GM10266 (cell line): ENCODE data around the gene LPAR5.

ENCODE experiments used
- DNase-seq: peaks from one replicate; pipeline ENCODE4 v3.0.0; 2012; ENCODE audit errors: extremely low spot score
- TF ChIP-seq, protein P1 (sequence below): IDR thresholded peaks from 2 replicates; pipeline ENCODE4 v1.5.1; 2012; ENCODE audit warnings: mild to moderate bottlenecking, low read depth; ENCODE audit not compliant: control insufficient read depth, insufficient read depth; ENCODE audit errors: missing control alignments

The LPAR5 gene

DNA sequence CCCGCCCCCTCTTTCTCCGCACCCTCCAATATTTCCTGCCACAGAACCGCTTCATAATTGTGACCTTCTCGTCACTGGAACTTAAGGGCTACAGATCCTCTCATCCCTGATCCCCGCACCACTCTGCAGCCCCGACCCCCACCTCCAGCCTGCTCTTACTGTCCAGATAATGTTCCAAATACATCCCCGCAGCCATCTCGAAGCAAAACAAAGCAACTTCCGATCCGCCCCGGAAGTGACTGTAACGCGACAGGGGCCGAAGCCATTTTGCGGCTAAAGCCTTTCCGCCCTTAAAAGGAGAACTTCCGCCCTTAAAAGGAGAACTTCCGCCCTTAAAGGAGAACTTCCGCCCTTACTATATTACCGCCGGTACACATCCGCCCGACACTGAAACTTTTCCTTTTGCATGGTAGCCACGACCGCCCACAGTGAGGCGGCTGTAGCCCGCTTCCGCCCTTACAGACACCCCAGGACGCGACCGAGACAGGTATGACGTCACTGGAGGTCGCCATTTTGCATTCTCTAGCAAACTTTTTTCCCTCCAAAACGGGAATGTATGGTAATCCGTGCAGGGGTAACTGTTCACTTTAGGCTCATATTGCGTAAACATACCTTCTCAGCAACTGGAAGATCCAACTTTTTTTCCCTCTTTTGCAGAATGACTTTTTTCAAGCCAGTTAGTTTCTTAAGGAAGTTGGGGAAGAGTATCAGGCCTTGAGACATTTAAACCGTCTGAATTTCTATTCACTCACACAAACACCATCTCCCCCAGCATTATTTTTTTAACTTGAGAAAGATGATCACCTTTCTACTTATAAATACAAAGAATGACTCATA, 27.4 kb upstream of the LPAR5 start, which contains the start of gene ING4:
ING4 (minus strand) TSS at position 214 of the 837 bp plus-strand sequence; CDS start at position 196, 18 bp downstream.
- TF ChIP-seq, protein P1, sequence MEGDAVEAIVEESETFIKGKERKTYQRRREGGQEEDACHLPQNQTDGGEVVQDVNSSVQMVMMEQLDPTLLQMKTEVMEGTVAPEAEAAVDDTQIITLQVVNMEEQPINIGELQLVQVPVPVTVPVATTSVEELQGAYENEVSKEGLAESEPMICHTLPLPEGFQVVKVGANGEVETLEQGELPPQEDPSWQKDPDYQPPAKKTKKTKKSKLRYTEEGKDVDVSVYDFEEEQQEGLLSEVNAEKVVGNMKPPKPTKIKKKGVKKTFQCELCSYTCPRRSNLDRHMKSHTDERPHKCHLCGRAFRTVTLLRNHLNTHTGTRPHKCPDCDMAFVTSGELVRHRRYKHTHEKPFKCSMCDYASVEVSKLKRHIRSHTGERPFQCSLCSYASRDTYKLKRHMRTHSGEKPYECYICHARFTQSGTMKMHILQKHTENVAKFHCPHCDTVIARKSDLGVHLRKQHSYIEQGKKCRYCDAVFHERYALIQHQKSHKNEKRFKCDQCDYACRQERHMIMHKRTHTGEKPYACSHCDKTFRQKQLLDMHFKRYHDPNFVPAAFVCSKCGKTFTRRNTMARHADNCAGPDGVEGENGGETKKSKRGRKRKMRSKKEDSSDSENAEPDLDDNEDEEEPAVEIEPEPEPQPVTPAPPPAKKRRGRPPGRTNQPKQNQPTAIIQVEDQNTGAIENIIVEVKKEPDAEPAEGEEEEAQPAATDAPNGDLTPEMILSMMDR, result no peak
- DNase-seq, result peak; percentile 97

DNA sequence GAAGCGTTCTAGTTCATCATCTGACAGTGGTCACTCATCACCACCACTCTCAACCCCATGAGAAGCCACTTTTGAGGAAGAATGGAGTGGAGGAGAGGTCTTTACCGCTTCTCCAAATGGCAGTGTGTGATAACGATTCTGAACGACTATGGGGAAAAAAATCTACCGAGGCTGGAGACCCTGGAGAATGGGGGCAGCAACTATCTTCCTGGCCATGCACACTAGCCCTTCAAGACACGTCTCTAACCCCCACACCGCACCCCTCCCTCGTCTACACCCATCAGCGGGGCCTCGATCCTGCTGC, 26.8 kb upstream of the LPAR5 start:
- TF ChIP-seq, protein P1, result no peak
- DNase-seq, result no peak

DNA sequence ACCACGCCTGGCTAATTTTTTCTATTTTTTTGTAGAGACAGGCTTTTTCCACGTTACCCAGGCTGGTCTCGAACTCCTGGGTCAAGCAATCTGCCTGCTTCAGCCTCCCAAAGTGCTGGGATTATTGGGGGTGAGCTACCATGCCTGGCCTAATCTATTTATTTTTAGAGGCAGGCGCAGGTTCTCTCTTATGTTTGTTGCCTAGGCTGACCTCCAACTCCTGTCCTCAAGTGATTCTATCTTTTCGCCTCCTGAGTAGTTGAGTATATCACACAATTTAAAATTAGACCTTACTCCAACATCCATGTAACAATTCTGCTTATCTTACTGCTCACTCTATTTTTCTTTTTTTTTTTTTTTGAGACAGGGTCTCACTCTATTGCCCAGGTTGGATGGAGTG, 18.2 kb upstream of the LPAR5 start:
- no peak for DNase-seq
- TF ChIP-seq, protein P1, result no peak

DNA sequence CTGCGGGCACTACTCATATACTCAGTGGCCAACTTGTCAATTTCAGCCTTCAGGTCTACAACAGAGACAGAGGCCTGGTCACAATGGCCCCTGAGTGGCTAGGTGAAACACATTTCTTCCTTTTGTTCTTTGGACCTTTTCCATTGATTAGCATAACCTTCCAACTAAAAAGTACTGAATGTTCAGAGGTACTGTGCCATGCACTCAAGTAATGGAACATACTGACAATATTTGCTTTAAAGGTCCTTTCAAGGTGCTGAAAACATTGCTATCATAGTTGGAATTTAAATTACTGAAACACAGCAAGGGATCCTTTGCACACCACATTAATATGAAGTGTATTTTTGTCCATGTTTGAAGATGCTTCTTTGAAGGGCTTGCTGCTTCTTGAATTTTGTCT, 17.6 kb upstream of the LPAR5 start:
- TF ChIP-seq, protein P1, result no peak
- no peak for DNase-seq

DNA sequence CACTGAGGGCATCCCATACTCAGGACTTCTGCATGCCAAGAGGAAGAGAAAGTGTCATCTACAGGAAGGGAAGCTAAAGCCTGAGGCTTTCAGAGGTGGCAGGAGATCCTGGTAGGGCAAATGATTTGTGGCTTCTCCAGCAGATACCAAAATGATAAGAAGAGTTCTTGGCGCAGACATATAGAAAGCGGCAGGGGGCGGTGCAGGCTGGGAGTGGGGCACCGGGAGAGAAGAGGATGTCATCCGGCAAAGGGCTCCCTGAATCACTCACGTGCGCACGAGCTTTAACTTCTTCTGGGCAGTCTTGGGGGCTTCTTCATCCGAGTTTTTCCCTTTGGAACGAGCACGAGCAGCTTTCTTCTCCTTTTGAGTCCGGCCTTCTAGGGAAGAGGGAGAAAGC, 16.6 kb upstream of the LPAR5 start:
- TF ChIP-seq, protein P1, result no peak
- no peak for DNase-seq

DNA sequence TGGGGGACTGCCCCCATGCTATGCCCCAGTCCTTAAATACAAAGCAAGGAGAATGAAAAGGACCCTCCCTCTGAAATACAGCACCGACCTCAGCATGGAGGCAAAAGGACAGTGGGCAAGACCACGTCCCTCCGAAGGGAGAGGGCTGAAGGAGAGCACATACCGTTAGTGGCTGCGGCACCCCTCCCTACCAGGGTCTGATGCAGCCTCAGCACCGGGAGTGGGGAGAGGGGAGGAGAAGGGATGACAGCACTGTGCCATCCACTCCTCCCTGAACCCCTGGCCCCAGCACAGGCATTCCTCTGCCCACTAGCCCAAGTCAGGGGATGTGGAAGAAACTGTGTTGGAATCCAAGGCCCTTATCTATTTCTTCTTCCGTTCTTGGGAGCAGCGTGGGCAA, 15.1 kb upstream of the LPAR5 start:
- TF ChIP-seq, protein P1, result no peak
- no peak for DNase-seq

DNA sequence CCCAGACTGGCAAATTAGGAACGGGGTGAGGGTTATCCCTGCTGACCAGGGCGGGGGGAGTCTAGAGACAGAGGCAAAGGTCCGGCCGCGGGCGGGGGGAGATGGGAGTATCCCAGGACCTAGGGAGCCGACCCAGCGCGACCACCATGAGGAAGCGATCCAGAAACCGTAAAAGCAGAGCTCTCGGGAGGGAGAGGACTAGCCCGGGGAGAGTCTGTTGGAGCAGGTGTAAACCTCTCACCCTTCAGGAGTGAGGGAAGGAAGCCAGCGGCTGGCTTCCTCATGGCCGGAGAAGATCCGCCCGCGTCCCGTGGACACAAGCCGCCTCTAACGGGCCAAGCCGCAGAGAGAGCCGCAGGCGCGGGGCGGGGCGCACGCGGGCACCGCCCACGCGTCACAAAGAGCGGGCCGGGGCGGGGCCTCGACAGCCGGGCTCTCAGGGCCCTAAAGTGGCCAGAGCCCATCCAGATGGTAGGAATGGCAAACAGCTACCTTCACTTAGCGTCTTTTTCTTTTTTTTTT, 11.4 kb upstream of the LPAR5 start, which contains the start of gene ACRBP:
ACRBP (minus strand) TSS at position 350 of the 522 bp plus-strand sequence; CDS start at position 284, 66 bp downstream.
- peak; percentile 67 for DNase-seq

More for the DNA sequence above, 11.4 kb upstream of the LPAR5 start, which contains the start of gene ACRBP:
- TF ChIP-seq, protein P1, result no peak
